AG04450 (cell line): ENCODE measurements around the gene BSPH1. TPM values are rescaled to one million over a fixed set of nuclear protein-coding genes. Genes with fewer than 3 reads are reported as not detected.
"Not testable (repeated sequence)": the region's sequence is repeated elsewhere in the genome, so short reads cannot be mapped to it uniquely, and the experiment has no call there.

Experiments used
- CTCF ChIA-PET: fragments of 300-600, 350-600 bp; formaldehyde crosslinking; extraction: SDS; loops from one replicate; lab custom pipeline; 2022; ENCODE audit warnings: antibody characterized with exemption, inconsistent platforms; lab: Charles Lee
- POLR2A ChIA-PET: fragments of 350-600 bp; formaldehyde crosslinking; extraction: SDS; loops from one replicate; lab custom pipeline; 2021; ENCODE audit warnings: antibody characterized with exemption, inconsistent platforms; lab: Yijun Ruan, JAX
- DNase-seq: peaks from one replicate; pipeline ENCODE4 v3.0.0-alpha.2; 2011; ENCODE audit warnings: low read depth, low spot score
- H3K27ac ChIP-seq: one replicate; pipeline ENCODE4 v1.5.1; 2012; ENCODE audit warnings: low read depth, low read length, control low read depth
- H3K27me3 ChIP-seq: one replicate; pipeline ENCODE4 v1.6.0; 2012; ENCODE audit warnings: low read length; ENCODE audit not compliant: control insufficient read depth, insufficient read depth
- H3K4me3 ChIP-seq: 2 replicates; pipeline ENCODE4 v1.5.1; 2011; ENCODE audit warnings: mild to moderate bottlenecking, low read depth, low read length, control low read depth
- H3K9me3 ChIP-seq: 2 replicates; pipeline ENCODE4 v1.5.1; 2012; ENCODE audit warnings: low read length; ENCODE audit not compliant: control insufficient read depth, insufficient read depth
- CTCF ChIP-seq: IDR thresholded peaks from 2 replicates; pipeline ENCODE4 v1.5.1; 2011; ENCODE audit warnings: low read depth, low read length, control low read depth, inconsistent platforms
- polyA plus RNA-seq: library from polyadenylated mRNA; depleted of rRNA; stranded (reverse); fragments of >200 nt; gene quantifications from 2 replicates; pipeline ENCODE4 v1.2.3, GENCODE V29; 2011; rRNA removed

The BSPH1 gene
- polyA plus RNA-seq, 1 experiment: not detected

GRCh38 chr19:47949852-47950521, 42.0 kb downstream of the BSPH1 start:
- H3K27ac ChIP-seq, POLR2A ChIA-PET, CTCF ChIA-PET, H3K27me3 ChIP-seq, H3K9me3 ChIP-seq, H3K4me3 ChIP-seq, DNase-seq: not testable (repeated sequence)
- 0 out of 2 replicates have a peak, but pooled peaks have one; percentile 18 for TF ChIP-seq CTCF

GRCh38 chr19:47928581-47928980, 63.4 kb downstream of the BSPH1 start:
- CTCF ChIA-PET, H3K27ac ChIP-seq, POLR2A ChIA-PET, H3K27me3 ChIP-seq, H3K9me3 ChIP-seq, H3K4me3 ChIP-seq, DNase-seq: not testable (repeated sequence)

GRCh38 chr19:47920107-47920506, 71.9 kb downstream of the BSPH1 start:
- H3K27ac ChIP-seq, POLR2A ChIA-PET, H3K27me3 ChIP-seq, CTCF ChIA-PET, H3K4me3 ChIP-seq, DNase-seq, H3K9me3 ChIP-seq: not testable (repeated sequence)

Other genes with a start within 250 kb of the BSPH1 start
- gene NOP53, start 246.6 kb downstream of the BSPH1 start, polyA plus RNA-seq: 114 and 123 TPM in 2 replicates
- 177 and 221 TPM in 2 replicates for gene SELENOW, start 213.5 kb downstream of the BSPH1 start, polyA plus RNA-seq
- gene TPRX1, start 187.6 kb downstream of the BSPH1 start, polyA plus RNA-seq: not detected in 2 replicates
- not detected in 2 replicates for gene CRX, start 170.2 kb downstream of the BSPH1 start, polyA plus RNA-seq
- not detected in 2 replicates for gene TPRX2, start 132.9 kb downstream of the BSPH1 start, polyA plus RNA-seq
- gene SULT2A1, start 105.9 kb downstream of the BSPH1 start, polyA plus RNA-seq: not detected in 2 replicates
- not detected in 2 replicates for gene ELSPBP1, start 2.5 kb upstream of the BSPH1 start, polyA plus RNA-seq
- gene CABP5, start 51.9 kb upstream of the BSPH1 start, polyA plus RNA-seq: not detected in 2 replicates
- 8.0 and 10.4 TPM in 2 replicates for gene PLA2G4C, start 118.6 kb upstream of the BSPH1 start, polyA plus RNA-seq
- gene LIG1, start 178.2 kb upstream of the BSPH1 start, polyA plus RNA-seq: 7.6 and 8.2 TPM in 2 replicates
- gene ZSWIM9, start 178.5 kb upstream of the BSPH1 start, polyA plus RNA-seq: 0.66 and 0.83 TPM in 2 replicates